Stimulated activated CD8-positive, alpha-beta memory T cell treated with anti-CD3 and anti-CD28 coated beads, Interleukin-15, amount 100 ng/mL, for 1 hour (primary cell): ENCODE data around the gene GLIPR1L2.
"Not testable (repeated sequence)": the region's sequence is repeated elsewhere in the genome, so short reads cannot be mapped to it uniquely, and the experiment has no call there.

Experiments used
- DNase-seq: peaks from one replicate; pipeline ENCODE4 v3.0.0-alpha.2; 2020; ENCODE audit warnings: low read depth

Gene GLIPR1L2

DNA sequence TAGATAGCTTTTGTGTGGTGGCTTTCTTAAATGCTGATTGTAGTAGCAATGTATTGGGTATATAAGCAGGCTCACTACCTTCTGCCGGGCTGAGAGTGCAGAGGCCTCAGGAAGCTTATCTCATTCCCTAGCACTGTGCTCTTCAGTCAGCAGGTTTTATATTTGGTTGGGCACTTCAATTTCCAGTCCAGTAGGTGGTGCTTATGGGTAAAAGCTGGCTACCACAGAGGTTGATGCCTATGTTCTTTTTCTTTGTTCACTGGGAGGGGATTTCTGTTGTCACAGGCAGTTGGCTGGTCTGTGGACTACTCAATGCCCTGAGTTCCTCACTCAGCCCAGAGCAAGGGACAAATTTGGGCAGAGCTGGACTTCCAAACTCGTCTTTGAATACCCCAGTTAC lies 46.7 kb downstream of the GLIPR1L2 start:
- DNase-seq, result no peak

DNA sequence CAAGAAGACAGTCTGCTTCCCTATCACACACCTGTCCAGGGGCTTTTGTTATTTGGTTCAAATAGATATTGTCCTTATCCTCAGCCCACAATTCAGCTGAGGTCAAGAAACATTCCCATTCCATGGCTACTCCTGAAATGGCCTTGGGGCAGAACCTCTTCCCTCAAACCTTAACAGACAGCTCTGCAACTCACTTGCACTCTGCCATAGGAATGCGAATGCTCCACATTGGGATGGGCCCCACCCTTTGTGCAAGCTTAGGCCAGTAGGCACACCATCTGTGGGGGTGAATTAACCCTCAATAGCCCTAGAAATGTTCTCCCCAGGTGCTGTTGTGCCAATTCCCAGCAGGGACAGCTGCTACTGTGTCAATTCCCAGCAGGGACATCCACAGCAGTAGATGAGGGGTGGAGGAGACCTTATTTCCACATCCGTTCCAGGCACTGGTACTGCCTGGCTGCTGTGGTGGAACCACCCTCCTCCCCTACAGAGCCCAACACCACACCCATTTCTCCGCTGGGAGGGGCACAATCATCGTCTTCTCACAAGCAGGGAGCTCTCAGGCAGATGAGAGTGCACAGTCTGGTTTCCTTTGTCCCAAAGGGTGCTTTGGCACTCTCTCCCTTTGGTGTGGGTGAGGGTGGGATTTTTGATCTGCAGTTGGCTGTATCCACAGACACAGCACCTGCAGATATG lies 47.3 kb downstream of the GLIPR1L2 start:
- no peak for DNase-seq

DNA sequence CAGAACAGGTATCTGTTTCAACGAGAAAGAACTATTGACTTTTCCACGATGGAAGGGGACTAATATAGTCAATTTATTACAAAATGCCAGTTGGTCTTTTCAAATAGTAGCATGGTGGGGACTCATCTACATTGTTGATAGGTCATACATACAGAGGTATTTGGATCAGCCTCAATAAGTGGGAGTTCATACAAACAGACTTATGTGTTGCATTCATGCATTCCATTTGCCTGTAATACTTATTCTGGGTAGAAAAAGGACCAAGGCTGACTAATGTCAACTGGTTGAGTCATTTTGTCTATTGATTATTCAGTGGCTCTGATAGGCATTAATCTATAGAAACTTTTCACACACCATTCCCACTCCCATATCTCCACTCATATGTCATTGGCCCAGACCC lies 48.2 kb downstream of the GLIPR1L2 start:
- DNase-seq, result no peak

GRCh38 chr12:75439930-75440329 lies 49.0 kb downstream of the GLIPR1L2 start:
- no peak for DNase-seq

DNA sequence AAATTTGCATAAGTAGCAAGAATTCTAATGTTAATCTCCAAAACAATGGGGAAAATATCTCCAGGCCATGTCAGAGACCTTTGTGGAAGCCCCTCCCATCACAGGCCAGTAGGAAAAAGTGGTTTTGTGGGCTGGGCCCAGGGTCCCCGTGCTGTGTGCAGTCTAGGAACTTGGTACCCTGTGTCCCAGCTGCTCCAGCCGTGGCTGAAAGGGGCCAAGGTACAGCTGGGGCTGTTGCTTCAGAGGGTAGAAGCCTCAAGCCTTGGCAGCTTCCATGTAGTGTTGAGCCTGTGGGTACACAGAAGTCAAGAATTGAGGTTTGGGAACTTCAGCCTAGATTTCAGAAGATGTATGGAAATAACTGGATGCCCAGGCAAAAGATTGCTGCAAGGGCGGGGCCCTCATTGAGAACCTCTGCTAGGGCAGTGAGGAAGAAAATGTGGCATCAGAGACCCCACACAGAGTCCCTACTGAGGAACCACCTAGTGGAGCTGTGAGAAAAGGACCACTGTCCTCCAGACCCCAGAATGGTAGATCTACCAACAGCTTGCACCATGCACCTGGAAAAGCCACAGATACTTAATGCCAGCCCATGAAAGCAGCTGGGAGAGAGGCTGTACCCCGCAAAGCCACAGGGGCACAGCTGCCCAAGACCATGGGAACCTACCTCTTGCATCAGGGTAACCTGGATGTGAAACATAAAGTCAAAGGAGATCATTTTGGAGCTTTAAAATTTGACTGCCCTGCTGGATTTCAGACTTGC lies 51.0 kb downstream of the GLIPR1L2 start:
- DNase-seq, result not testable (repeated sequence)

DNA sequence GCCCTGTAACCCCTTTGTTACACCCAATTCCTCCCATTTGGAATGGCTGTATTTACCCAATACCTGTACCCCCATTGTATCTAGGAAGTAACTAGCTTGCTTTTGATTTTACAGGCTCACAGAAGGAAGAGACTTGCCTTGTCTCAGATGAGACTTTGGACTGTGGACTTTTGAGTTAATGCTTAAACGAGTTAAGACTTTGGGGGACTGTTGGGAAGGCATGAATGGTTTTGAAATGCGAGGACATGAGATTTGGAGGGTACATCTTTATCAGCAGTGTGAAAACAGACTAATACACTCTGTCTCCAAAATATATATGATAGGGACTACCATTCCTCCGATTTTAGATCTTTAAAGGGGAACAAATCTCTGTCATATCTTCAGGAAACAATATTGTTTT lies 51.6 kb downstream of the GLIPR1L2 start:
- not testable (repeated sequence) for DNase-seq

GRCh38 chr12:75443709-75444108 lies 52.8 kb downstream of the GLIPR1L2 start:
- DNase-seq, result no peak

GRCh38 chr12:75444429-75445136 lies 53.7 kb downstream of the GLIPR1L2 start:
- no peak for DNase-seq

GRCh38 chr12:75445137-75445507 lies 54.2 kb downstream of the GLIPR1L2 start:
- not testable (repeated sequence) for DNase-seq

DNA sequence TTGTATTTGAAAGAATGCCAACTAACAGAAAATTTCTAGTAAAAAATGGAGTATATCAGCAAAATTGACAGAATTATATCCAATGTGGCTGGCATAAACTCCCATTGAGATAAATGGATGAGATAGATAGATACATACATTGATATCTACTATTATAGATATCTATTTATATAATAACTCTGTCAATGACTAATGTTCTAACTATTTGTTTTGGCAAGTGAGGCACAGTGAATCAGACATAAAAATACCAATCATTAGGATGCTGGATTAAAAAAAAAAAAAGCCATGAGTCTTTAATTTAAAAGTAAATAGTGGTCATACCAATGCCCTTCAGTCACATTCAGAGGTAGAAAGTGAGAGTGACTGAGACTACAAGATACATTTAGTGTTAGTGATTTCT lies 56.0 kb downstream of the GLIPR1L2 start:
- no peak for DNase-seq

- no peak for DNase-seq
These were observed 57.0 kb downstream of the GLIPR1L2 start for GRCh38 chr12:75447691-75448393.

- no peak for DNase-seq
These were observed 61.9 kb downstream of the GLIPR1L2 start for GRCh38 chr12:75452675-75453330.

- no peak for DNase-seq
These were observed 65.0 kb downstream of the GLIPR1L2 start for GRCh38 chr12:75455839-75456238.

- no peak for DNase-seq
These were observed 66.3 kb downstream of the GLIPR1L2 start for GRCh38 chr12:75457191-75457590.

GRCh38 chr12:75457866-75458265 lies 67.0 kb downstream of the GLIPR1L2 start:
- DNase-seq, result not testable (repeated sequence)

GRCh38 chr12:75459755-75460154 lies 68.9 kb downstream of the GLIPR1L2 start:
- DNase-seq, result no peak

- no peak for DNase-seq
These were observed 69.3 kb downstream of the GLIPR1L2 start for GRCh38 chr12:75460204-75460603.

- no peak for DNase-seq
These were observed 81.3 kb downstream of the GLIPR1L2 start for GRCh38 chr12:75471902-75472890.

GRCh38 chr12:75474116-75474515 lies 83.2 kb downstream of the GLIPR1L2 start:
- DNase-seq, result no peak

DNA sequence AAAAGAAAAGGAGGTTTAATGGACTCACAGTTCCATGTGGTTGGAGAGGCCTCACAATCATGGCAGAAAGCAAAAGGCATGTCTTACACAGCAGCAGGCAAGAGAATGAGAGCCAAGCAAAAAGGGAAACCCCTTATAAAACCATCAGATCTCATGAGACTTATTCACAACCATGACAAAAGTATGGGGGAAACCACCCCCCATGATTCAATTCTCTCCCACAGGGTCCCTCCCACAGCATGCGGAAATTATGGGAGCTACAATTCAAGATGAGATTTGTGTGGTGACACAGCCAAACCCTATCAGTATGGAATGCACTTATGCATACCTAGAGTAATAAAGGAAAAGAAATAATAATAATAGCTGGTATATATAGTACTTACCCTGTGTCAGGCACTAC lies 85.2 kb downstream of the GLIPR1L2 start:
- no peak for DNase-seq

DNA sequence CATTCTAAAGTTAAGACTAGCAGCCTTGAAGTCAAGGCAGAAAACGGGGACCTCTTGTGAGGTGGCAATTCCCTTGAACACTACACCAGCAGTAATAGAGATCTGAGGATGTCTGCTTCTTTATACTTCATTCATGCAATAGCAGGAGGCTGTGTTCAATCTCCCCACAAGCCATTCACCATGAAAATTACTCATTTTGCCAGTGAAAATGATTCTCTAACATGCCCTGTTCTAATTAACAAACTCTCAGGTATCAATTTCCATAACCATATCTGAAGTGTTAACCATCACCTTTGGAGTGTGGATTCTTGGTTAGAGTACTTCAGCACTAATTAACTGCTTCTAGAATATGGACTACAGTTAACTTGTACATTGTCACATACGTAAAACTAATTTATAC lies 86.2 kb downstream of the GLIPR1L2 start:
- DNase-seq, result no peak
